NCI-H1105 (cell line): ENCODE results near the gene NDUFA7.
"Not testable (repeated sequence)": the region's sequence is repeated elsewhere in the genome, so short reads cannot be mapped to it uniquely, and the experiment has no call there.

ENCODE experiments used
- DNase-seq: peaks from one replicate; lab custom pipeline; 2025; lab: John Stamatoyannopoulos, UW

The NDUFA7 gene

DNA sequence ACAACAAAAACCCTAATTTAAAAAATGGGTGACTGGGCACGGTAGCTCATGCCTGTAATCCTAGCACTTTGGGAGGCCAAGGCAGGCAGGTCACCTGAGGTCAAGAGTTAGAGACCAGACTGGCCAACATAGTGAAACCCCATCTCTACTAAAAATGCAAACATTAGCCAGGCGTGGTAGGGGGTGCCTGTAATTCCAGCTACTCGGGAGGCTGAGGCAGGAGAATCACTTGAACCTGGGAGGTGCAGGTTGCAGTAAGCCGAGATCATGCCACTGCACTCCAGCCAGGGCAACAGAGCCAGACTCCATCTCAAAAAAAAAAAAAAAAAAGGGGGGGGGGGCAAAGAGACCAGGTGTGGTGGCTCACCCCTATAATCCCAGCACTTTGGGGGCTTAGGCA, 56.9 kb downstream of the NDUFA7 start:
- not testable (repeated sequence) for DNase-seq

GRCh38 chr19:8262431-8262830, 58.7 kb downstream of the NDUFA7 start:
- DNase-seq = no peak

GRCh38 chr19:8261881-8262280, 59.3 kb downstream of the NDUFA7 start:
- no peak for DNase-seq

GRCh38 chr19:8261347-8261746, 59.8 kb downstream of the NDUFA7 start:
- no peak for DNase-seq
